ENCODE measurements around the gene PLAC8.
"Not testable (repeated sequence)": the region's sequence is repeated elsewhere in the genome, so short reads cannot be mapped to it uniquely, and the experiment has no call there.

The PLAC8 gene

GRCh38 chr4:83124111-83124780 is 9.7 kb upstream of the PLAC8 start:
- FAIRE-seq (no peak), DNase-seq (ENCODE audit: insufficient read length, low spot score) (no peak)
- TF ChIP-seq POLR2A (IDR thresholded peaks at IDR 0.05; ENCODE audit: low read depth, low read length) = no peak

DNA sequence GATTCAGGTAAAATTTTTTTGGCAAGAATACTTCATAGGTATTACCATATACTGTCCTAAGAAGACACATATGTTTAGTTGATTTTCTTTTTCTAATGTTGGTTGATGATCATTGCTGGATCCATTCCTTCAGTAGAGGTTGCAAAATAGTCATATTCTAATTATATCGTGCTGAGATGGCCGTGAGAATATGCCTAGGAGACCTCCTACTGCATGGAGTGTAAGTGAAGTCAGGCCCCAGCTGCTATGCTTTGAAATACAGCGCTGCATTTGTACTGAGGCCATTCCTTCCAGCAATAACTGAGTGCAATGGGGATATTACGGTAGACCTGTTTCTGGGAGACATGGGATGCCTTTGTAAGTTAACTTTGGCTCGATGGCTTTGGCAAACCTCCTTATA is 6.7 kb upstream of the PLAC8 start:
- no peak for FAIRE-seq
- TF ChIP-seq POLR2A (IDR thresholded peaks at IDR 0.05; ENCODE audit: low read depth, low read length) = no peak
- no peak for DNase-seq (ENCODE audit: insufficient read length, low spot score)

DNA sequence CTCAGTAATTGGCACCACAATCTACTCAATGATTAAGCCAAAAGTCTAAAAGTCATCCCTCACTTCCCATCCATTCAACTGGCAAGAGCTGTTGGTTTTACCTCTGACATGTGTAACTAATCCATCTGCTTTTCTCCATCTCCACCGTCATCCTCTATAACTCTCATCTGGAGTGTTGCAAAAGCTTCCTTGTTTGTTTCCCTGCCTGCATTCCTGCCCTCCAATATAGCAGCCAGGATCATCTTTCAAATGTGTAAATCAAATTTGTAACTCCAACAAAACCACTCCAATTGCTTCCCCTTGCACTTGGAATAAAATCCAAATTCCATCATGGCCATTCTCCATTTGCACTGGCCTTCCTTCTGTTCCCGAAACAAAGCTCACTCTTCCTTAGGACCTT is 4.3 kb upstream of the PLAC8 start:
- no peak for TF ChIP-seq POLR2A (IDR thresholded peaks at IDR 0.05; ENCODE audit: low read depth, low read length)
- no peak for DNase-seq (ENCODE audit: insufficient read length, low spot score)
- FAIRE-seq = no peak

DNA sequence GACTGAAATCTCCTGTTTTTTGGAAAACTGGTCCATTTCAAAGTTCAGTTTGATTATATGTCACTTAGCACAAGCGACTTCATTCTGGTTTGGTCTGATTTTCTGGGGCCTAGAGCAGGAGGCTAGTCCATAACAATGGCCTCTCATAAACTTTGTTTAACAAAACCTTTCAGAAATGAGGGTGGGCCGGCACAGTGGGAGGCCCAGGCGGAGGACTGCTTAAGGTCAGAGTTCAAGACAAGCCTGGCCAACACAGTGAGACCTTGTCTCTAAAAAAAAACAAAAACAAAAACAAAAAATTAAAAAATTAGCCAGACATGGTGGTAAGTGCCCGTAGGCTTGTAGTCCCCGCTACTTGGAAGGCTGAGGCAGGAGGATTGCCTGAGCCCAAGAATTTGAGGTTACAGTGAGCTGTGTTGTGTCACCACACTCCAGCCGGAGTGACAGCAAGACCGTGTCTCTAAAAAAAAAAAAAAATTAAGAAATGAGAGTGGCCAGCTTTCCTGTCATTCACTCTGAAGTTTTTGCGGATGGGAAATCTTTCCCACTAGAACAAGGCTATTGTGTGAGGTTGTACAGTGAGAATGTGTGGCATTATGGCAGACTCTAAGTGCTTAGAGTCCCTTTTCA is 1.2 kb upstream of the PLAC8 start:
- FAIRE-seq (no peak), DNase-seq (ENCODE audit: insufficient read length, low spot score) (no peak)
- no peak for TF ChIP-seq POLR2A (IDR thresholded peaks at IDR 0.05; ENCODE audit: low read depth, low read length)

DNA sequence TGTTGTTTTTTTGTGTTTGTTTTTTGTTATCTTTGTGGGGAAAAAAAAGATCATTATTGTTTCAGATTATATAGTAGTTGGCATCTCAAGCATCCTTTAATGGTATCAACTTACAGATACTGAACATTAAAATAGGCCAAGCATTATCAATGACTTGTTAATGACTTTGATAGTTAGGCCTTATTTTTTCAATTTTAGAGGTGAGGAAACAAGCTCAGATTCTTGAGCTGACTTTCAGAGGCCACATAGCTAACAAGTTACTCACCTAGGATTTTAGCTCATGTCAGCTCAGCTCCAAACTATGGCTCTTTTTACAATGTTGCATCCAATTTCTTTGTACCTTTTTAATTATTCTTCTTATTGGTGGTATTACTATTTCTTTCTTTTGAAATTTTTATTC is 471 bp upstream of the PLAC8 start:
- DNase-seq (ENCODE audit: insufficient read length, low spot score) = no peak
- TF ChIP-seq POLR2A (IDR thresholded peaks at IDR 0.05; ENCODE audit: low read depth, low read length) = no peak
- no peak for FAIRE-seq

- DNase-seq (ENCODE audit: insufficient read length, low spot score) = no peak
- TF ChIP-seq POLR2A (IDR thresholded peaks at IDR 0.05; ENCODE audit: low read depth, low read length) = no peak
- FAIRE-seq = no peak
Measured at GRCh38 chr4:83113429-83113786, 1.1 kb downstream of the PLAC8 start.

GRCh38 chr4:83112678-83113428 is 1.7 kb downstream of the PLAC8 start:
- peak; percentile 8 for DNase-seq (ENCODE audit: insufficient read length, low spot score)
- peak; percentile 64 for FAIRE-seq
- no peak for TF ChIP-seq POLR2A (IDR thresholded peaks at IDR 0.05; ENCODE audit: low read depth, low read length)

GRCh38 chr4:83112231-83112630 is 2.3 kb downstream of the PLAC8 start:
- TF ChIP-seq POLR2A (IDR thresholded peaks at IDR 0.05; ENCODE audit: low read depth, low read length) = no peak
- DNase-seq (ENCODE audit: insufficient read length, low spot score) (no peak), FAIRE-seq (no peak)

- FAIRE-seq; DNase-seq (ENCODE audit: insufficient read length, low spot score): not testable (repeated sequence)
Measured at GRCh38 chr4:83111751-83112141, 2.8 kb downstream of the PLAC8 start.

GRCh38 chr4:83110970-83111750 is 3.4 kb downstream of the PLAC8 start:
- DNase-seq (ENCODE audit: insufficient read length, low spot score) = no peak
- no peak for FAIRE-seq
- TF ChIP-seq POLR2A (IDR thresholded peaks at IDR 0.05; ENCODE audit: low read depth, low read length) = no peak

DNA sequence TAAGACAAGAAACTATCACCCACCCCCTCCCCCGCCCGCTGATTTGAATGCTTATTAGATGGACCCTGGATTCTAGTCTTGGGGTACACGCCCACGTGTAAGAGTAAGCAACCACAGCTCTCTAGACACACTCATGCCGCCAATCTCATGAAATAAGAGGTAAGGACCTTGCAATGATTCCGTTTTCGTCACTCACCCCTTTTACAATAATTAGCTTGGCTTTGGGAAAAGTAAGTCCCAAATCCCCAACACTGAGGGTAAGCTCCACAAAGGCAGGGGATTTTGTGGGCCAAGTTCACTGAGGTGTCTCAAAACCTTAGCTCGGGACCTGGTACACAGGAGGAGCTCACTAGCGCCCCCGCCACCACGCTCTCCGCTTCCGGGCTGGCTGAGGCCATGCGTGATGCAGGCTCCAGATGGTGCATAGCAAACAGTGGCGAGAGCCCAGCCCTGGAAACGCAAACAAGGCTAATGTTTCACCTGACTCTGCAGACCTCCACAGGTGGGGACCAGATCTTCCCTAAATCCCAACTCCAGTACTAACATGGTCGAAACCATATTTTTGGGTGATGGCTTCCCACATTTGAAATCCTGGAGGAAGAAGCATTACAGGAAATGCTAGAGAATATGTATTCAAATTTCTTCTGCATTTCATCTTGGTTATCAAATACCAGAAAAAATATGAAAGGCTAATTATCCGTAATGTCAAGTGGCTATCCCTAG is 4.1 kb downstream of the PLAC8 start:
- FAIRE-seq = no peak
- DNase-seq (ENCODE audit: insufficient read length, low spot score) = peak; percentile 23
- no peak for TF ChIP-seq POLR2A (IDR thresholded peaks at IDR 0.05; ENCODE audit: low read depth, low read length)

GRCh38 chr4:83109480-83110222 is 4.9 kb downstream of the PLAC8 start:
- DNase-seq (ENCODE audit: insufficient read length, low spot score) = no peak
- FAIRE-seq = no peak
- TF ChIP-seq POLR2A (IDR thresholded peaks at IDR 0.05; ENCODE audit: low read depth, low read length) = no peak

Measured in H54 (cell line).